IMR-90 (cell line): ENCODE measurements around the gene OPTC. TPM values are rescaled to one million over a fixed set of nuclear protein-coding genes. Genes with fewer than 3 reads are reported as not detected.

Source experiments
- ATAC-seq: fragments of 200-7000 bp; cut with Tn5 transposase; 2 replicates; pipeline ENCODE4 v1.9.1; 2020; ENCODE audit warnings: low read depth, mild to moderate bottlenecking, moderate library complexity
- BruUV-seq: library from RNA; stranded (reverse); fragments of 400-500 nt; replicated peaks from 2 replicates; lab custom pipeline; 2021; lab: Mats Ljungman, UMichigan
- CTCF ChIA-PET: fragments of 300-600 bp; formaldehyde crosslinking; extraction: SDS; loops from one replicate; lab custom pipeline; 2021; ENCODE audit warnings: antibody characterized with exemption; lab: Yijun Ruan, JAX
- POLR2A ChIA-PET: fragments of 300-600 bp; sonication (Branson Sonifier 250); formaldehyde crosslinking; loops from one replicate; lab custom pipeline; 2022; ENCODE audit warnings: antibody characterized with exemption; ENCODE audit not compliant: unreplicated experiment; lab: Charles Lee
- DNase-seq: peaks from one replicate; pipeline ENCODE4 v3.0.0; 2013
- H2AFZ ChIP-seq: replicated peaks from 2 replicates; pipeline ENCODE3; 2013; ENCODE audit warnings: low read length, mild to moderate bottlenecking; ENCODE audit not compliant: poor library complexity
- H2AK5ac ChIP-seq: 2 replicates; pipeline ENCODE4 v1.6.1; 2013; ENCODE audit warnings: low read depth, low read length, inconsistent platforms
- H2AK9ac ChIP-seq: replicated peaks from 2 replicates; pipeline ENCODE3; 2013; ENCODE audit warnings: mild to moderate bottlenecking, low read depth, low read length, moderate library complexity; ENCODE audit not compliant: poor library complexity
- H2BK120ac ChIP-seq: 2 replicates; pipeline ENCODE4 v1.6.1; 2013; ENCODE audit warnings: low read depth, low read length, inconsistent platforms
- H2BK15ac ChIP-seq: 3 replicates; pipeline ENCODE4 v1.6.1; 2013; ENCODE audit warnings: low read depth, low read length, inconsistent platforms
- H2BK20ac ChIP-seq: 2 replicates; pipeline ENCODE4 v1.6.1; 2013; ENCODE audit warnings: low read depth, mild to moderate bottlenecking, inconsistent platforms, low read length, moderate library complexity
- H2BK5ac ChIP-seq: 2 replicates; pipeline ENCODE4 v1.6.1; 2013; ENCODE audit warnings: mild to moderate bottlenecking, low read depth, low read length, inconsistent platforms; ENCODE audit not compliant: poor library complexity, severe bottlenecking
- H3K14ac ChIP-seq: replicated peaks from 2 replicates; pipeline ENCODE4 v1.6.1; 2013; ENCODE audit warnings: low read depth, low read length, inconsistent platforms
- H3K18ac ChIP-seq: 2 replicates; pipeline ENCODE4 v1.6.1; 2013; ENCODE audit warnings: low read depth, low read length, control low read depth
- H3K23ac ChIP-seq: 2 replicates; pipeline ENCODE4 v1.6.1; 2013; ENCODE audit warnings: low read depth, low read length, inconsistent platforms
- H3K27ac ChIP-seq: 2 replicates; pipeline ENCODE4 v1.5.1; 2013; ENCODE audit warnings: mild to moderate bottlenecking, control low read depth, low read length; ENCODE audit not compliant: insufficient read depth
- H3K27me3 ChIP-seq: 2 replicates; pipeline ENCODE4 v1.6.1; 2013; ENCODE audit warnings: low read length; ENCODE audit not compliant: control insufficient read depth, insufficient read depth
- H3K36me3 ChIP-seq: 2 replicates; pipeline ENCODE4 v1.6.1; 2013; ENCODE audit warnings: low read length, mixed read lengths; ENCODE audit not compliant: control insufficient read depth, insufficient read depth
- H3K4ac ChIP-seq: 2 replicates; pipeline ENCODE4 v1.6.1; 2013; ENCODE audit warnings: low read depth, low read length, inconsistent platforms
- H3K4me1 ChIP-seq: 2 replicates; pipeline ENCODE4 v1.6.1; 2013; ENCODE audit warnings: low read length, mixed read lengths; ENCODE audit not compliant: control insufficient read depth, insufficient read depth
- H3K4me2 ChIP-seq: 2 replicates; pipeline ENCODE4 v1.6.1; 2013; ENCODE audit warnings: low read depth, mild to moderate bottlenecking, control low read depth, low read length, moderate library complexity
- H3K4me3 ChIP-seq: 2 replicates; pipeline ENCODE4 v1.5.1; 2013; ENCODE audit warnings: low read depth, mild to moderate bottlenecking, control low read depth, low read length, moderate library complexity; ENCODE audit not compliant: insufficient read depth
- H3K56ac ChIP-seq: 2 replicates; pipeline ENCODE4 v1.6.1; 2013; ENCODE audit warnings: low read length, inconsistent platforms; ENCODE audit not compliant: insufficient read depth; ENCODE audit errors: extremely low read depth
- H3K79me1 ChIP-seq, 2 experiments: 2 replicates each; pipeline ENCODE4 v1.6.1; 2013; ENCODE audit warnings: low read length in 2 of 2, inconsistent platforms in 1 of 2, low read depth in 1 of 2
- H3K9ac ChIP-seq: 2 replicates; pipeline ENCODE4 v1.6.1; 2013; ENCODE audit warnings: low read depth, low read length, control low read depth
- H3K9me1 ChIP-seq: 2 replicates; pipeline ENCODE4 v1.6.1; 2013; ENCODE audit warnings: low read length, inconsistent platforms; ENCODE audit not compliant: insufficient read depth
- H3K9me3 ChIP-seq: 2 replicates; pipeline ENCODE4 v1.6.1; 2013; ENCODE audit warnings: low read length; ENCODE audit not compliant: control insufficient read depth, insufficient read depth
- H4K20me1 ChIP-seq: 2 replicates; pipeline ENCODE4 v1.6.1; 2013; ENCODE audit warnings: low read length, inconsistent platforms; ENCODE audit not compliant: insufficient read depth
- H4K5ac ChIP-seq: 2 replicates; pipeline ENCODE4 v1.6.1; 2013; ENCODE audit warnings: mild to moderate bottlenecking, low read depth, low read length, control low read depth
- H4K8ac ChIP-seq, 2 experiments: 2 replicates each; pipeline ENCODE4 v1.6.1; 2013; ENCODE audit warnings: low read depth in 2 of 2, low read length in 2 of 2, control low read depth in 1 of 2, inconsistent platforms in 1 of 2
- H4K91ac ChIP-seq: 2 replicates; pipeline ENCODE4 v1.6.1; 2013; ENCODE audit warnings: low read depth, low read length, inconsistent platforms; ENCODE audit not compliant: insufficient read depth
- BHLHE40 ChIP-seq: fragments of 150-350 bp; IDR thresholded peaks from 2 replicates; pipeline ENCODE4 v1.6.1; 2016; ENCODE audit warnings: mild to moderate bottlenecking, low read depth, low read length
- MAFK ChIP-seq: IDR thresholded peaks from 2 replicates; pipeline ENCODE4 v1.6.1; 2012; ENCODE audit warnings: low read depth, low read length, improper control_type of control experiment
- MAZ ChIP-seq: IDR thresholded peaks from 2 replicates; pipeline ENCODE4 v1.6.1; 2012; ENCODE audit warnings: low read depth, mild to moderate bottlenecking, low read length, improper control_type of control experiment, moderate library complexity, borderline replicate concordance
- MXI1 ChIP-seq: IDR thresholded peaks from 2 replicates; pipeline ENCODE4 v1.6.1; 2012; ENCODE audit warnings: low read depth, mild to moderate bottlenecking, low read length, moderate library complexity, borderline replicate concordance
- RAD21 ChIP-seq: IDR thresholded peaks from 2 replicates; pipeline ENCODE4 v1.6.1; 2012; ENCODE audit warnings: low read length, improper control_type of control experiment
- RCOR1 ChIP-seq: IDR thresholded peaks from 2 replicates; pipeline ENCODE4 v1.6.1; 2012; ENCODE audit warnings: mild to moderate bottlenecking, low read length, improper control_type of control experiment; ENCODE audit not compliant: insufficient replicate concordance
- SMC3 ChIP-seq: fragments of 150-350 bp; IDR thresholded peaks from 2 replicates; pipeline ENCODE4 v1.6.1; 2016; ENCODE audit warnings: low read depth, mild to moderate bottlenecking, antibody characterized with exemption, low read length, moderate library complexity
- WGBS, 2 experiments: methylation state at CpG; one replicate each; pipeline versions ENCODE4 v1.1.5 to v1.1.7; 2013; ENCODE audit warnings: missing lambda C conversion rate in 2 of 2; ENCODE audit not compliant: insufficient read length in 1 of 2; ENCODE audit errors: extremely low coverage in 2 of 2; 5-methylcytosine and 5-hydroxymethylcytosine counted together
- dilution Hi-C: fragments of 300-500 bp; cut with HindIII; formaldehyde crosslinking; loops from one replicate; pipeline ENCODE4 v1.14.3; 2018; ENCODE audit warnings: low sequenced_read_pairs; ENCODE audit not compliant: unreplicated experiment
- in situ Hi-C: fragments of 300-500 bp; cut with MboI; formaldehyde crosslinking; loops from 3 replicates; pipeline ENCODE4 v1.14.3; 2019; ENCODE audit warnings: low sequenced_read_pairs, inconsistent platforms, mixed read lengths
- intact Hi-C: fragments of 100-400 bp; cut with micrococcal nuclease; formaldehyde crosslinking; loops from 2 replicates; pipeline ENCODE4 v1.10.0; 2022
- polyA plus RNA-seq, 3 experiments: library from polyadenylated mRNA; depleted of rRNA; stranded (reverse); fragments of >200 nt; gene quantifications; 2 replicates each; pipeline ENCODE4 v1.2.3, GENCODE V29; 2012; ENCODE audit warnings: low replicate concordance in 1 of 3
- total RNA-seq: library from RNA; depleted of rRNA; stranded (reverse); fragments of >200 nt; gene quantifications from 2 replicates; pipeline ENCODE4 v1.2.3, GENCODE V29; 2012
- TF ChIP-seq, protein P1 (sequence below): fragments of 150-350 bp; IDR thresholded peaks from 2 replicates; pipeline ENCODE4 v1.6.1; 2016; ENCODE audit warnings: low read depth, mild to moderate bottlenecking, low read length, moderate library complexity, borderline replicate concordance
- TF ChIP-seq, protein P2 (sequence below): conservative IDR thresholded peaks from 2 replicates; pipeline ENCODE4 v1.5.1; 2012; ENCODE audit warnings: mild to moderate bottlenecking, low read depth, low read length, improper control_type of control experiment
- TF ChIP-seq, protein P3 (sequence below): fragments of 150-350 bp; IDR thresholded peaks from 2 replicates; pipeline ENCODE4 v1.6.1; 2017; ENCODE audit warnings: mild to moderate bottlenecking, antibody characterized with exemption, low read length, low read depth

Gene OPTC
- total and polyA plus RNA-seq, 2 of the 4 experiments (the other 2 are of a cell fraction), result not detected

DNA sequence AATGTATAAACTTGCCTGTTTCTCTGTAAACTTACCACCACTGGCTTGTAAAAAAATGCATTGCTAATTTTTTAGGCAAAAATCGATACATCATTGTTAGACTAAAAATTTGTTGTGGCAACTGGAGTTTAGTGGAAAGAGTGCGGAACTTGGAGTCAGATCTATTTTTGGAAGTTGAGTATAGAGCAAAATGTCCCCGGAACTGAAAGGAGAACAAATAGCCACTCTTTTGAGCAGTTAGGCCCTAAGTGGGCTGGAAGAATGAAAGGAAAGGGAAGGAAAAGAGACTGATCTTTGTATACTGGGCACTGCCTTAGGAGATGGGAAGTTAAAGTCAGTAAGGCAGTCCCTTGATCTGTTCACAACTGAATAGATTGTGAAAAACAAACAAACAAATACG lies 30.2 kb downstream of the OPTC start:
- dilution Hi-C loops, result no loop called here
- H3K4ac ChIP-seq, result no peak overlapping the region
- H2BK120ac ChIP-seq, result no peak overlapping the region
- H3K9me1 ChIP-seq, result peaks cover 25% of the 10 kb centered on the region
- no peak overlapping the region for H2BK15ac ChIP-seq
- in situ Hi-C loops, result no loop called here
- H3K9ac ChIP-seq, result no peak overlapping the region
- no peak overlapping the region for H2AK9ac ChIP-seq
- H2AK5ac ChIP-seq, result no peak overlapping the region
- no peaks in the 10 kb centered on the region for H4K20me1 ChIP-seq
- BruUV-seq, result no TSS peak
- ChIA-PET POLR2A (no interaction called here), CTCF (no interaction called here)
- H3K56ac ChIP-seq, result no peak overlapping the region
- no peak overlapping the region for H3K14ac ChIP-seq
- no peak overlapping the region for H2BK5ac ChIP-seq
- H3K4me1 ChIP-seq, result peaks cover 11% of the 10 kb centered on the region
- intact Hi-C loops, result no loop called here
- no peak overlapping the region for H4K8ac ChIP-seq
- no peak overlapping the region for H3K4me2 ChIP-seq
- DNase-seq, result no peak
- H3K27ac ChIP-seq, result no peak overlapping the region
- no peak overlapping the region for H2BK20ac ChIP-seq
- no peaks in the 10 kb centered on the region for H3K9me3 ChIP-seq
- H3K23ac ChIP-seq, result no peak overlapping the region
- ATAC-seq, result no peak
- 100% methylated on average over 1 of the region's 4 CpGs; no CpG with 5 or more reads in 1 of the 2 experiments for WGBS, 2 experiments
- no peak overlapping the region for H3K18ac ChIP-seq
- H3K79me1 ChIP-seq, result no peaks in the 10 kb centered on the region
- no peak overlapping the region for H3K4me3 ChIP-seq
- H3K36me3 ChIP-seq, result no peaks in the 10 kb centered on the region
- H2AFZ ChIP-seq, result no peak overlapping the region
- no peak overlapping the region for H4K5ac ChIP-seq
- TF ChIP-seq, protein P1, sequence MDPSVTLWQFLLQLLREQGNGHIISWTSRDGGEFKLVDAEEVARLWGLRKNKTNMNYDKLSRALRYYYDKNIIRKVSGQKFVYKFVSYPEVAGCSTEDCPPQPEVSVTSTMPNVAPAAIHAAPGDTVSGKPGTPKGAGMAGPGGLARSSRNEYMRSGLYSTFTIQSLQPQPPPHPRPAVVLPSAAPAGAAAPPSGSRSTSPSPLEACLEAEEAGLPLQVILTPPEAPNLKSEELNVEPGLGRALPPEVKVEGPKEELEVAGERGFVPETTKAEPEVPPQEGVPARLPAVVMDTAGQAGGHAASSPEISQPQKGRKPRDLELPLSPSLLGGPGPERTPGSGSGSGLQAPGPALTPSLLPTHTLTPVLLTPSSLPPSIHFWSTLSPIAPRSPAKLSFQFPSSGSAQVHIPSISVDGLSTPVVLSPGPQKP, result no peak
- TF ChIP-seq MAZ (no peak), RCOR1 (no peak), RAD21 (no peak), MXI1 (no peak), SMC3 (no peak), BHLHE40 (no peak), MAFK (no peak)
- TF ChIP-seq, protein P2, sequence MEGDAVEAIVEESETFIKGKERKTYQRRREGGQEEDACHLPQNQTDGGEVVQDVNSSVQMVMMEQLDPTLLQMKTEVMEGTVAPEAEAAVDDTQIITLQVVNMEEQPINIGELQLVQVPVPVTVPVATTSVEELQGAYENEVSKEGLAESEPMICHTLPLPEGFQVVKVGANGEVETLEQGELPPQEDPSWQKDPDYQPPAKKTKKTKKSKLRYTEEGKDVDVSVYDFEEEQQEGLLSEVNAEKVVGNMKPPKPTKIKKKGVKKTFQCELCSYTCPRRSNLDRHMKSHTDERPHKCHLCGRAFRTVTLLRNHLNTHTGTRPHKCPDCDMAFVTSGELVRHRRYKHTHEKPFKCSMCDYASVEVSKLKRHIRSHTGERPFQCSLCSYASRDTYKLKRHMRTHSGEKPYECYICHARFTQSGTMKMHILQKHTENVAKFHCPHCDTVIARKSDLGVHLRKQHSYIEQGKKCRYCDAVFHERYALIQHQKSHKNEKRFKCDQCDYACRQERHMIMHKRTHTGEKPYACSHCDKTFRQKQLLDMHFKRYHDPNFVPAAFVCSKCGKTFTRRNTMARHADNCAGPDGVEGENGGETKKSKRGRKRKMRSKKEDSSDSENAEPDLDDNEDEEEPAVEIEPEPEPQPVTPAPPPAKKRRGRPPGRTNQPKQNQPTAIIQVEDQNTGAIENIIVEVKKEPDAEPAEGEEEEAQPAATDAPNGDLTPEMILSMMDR, result no peak
- TF ChIP-seq, protein P3, sequence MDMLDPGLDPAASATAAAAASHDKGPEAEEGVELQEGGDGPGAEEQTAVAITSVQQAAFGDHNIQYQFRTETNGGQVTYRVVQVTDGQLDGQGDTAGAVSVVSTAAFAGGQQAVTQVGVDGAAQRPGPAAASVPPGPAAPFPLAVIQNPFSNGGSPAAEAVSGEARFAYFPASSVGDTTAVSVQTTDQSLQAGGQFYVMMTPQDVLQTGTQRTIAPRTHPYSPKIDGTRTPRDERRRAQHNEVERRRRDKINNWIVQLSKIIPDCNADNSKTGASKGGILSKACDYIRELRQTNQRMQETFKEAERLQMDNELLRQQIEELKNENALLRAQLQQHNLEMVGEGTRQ, result no peak
- H3K27me3 ChIP-seq, result no peaks in the 10 kb centered on the region
- no peak overlapping the region for H4K91ac ChIP-seq
